Tibial nerve (tissue), 4 donors: ENCODE measurements around the gene KIF21B.

Experiments
- EP300 ChIP-seq, 2 donors: sonication (generic); formaldehyde crosslinking; IDR thresholded peaks; one replicate each; pipeline ENCODE4 v1.6.1; 2017; ENCODE audit warnings: antibody characterized with exemption in 2 of 2, mild to moderate bottlenecking in 1 of 2
- POLR2A ChIP-seq, 2 donors: fragments of 450-650 bp; IDR thresholded peaks; one replicate each; pipeline ENCODE4 v1.6.1; 2017; ENCODE audit warnings: antibody characterized with exemption in 2 of 2, mild to moderate bottlenecking in 2 of 2, moderate library complexity in 2 of 2
- TF ChIP-seq, protein P1 (sequence below), 5 experiments: fragments of 200-600 bp in 3 of 5; fragments of 450-650 bp in 2 of 5; sonication (generic) in 3 of 5; IDR thresholded peaks; one replicate each; pipeline ENCODE4 v1.5.1; 2016 to 2019; ENCODE audit warnings: antibody characterized with exemption in 5 of 5, mild to moderate bottlenecking in 3 of 5, moderate library complexity in 2 of 5

DNA sequence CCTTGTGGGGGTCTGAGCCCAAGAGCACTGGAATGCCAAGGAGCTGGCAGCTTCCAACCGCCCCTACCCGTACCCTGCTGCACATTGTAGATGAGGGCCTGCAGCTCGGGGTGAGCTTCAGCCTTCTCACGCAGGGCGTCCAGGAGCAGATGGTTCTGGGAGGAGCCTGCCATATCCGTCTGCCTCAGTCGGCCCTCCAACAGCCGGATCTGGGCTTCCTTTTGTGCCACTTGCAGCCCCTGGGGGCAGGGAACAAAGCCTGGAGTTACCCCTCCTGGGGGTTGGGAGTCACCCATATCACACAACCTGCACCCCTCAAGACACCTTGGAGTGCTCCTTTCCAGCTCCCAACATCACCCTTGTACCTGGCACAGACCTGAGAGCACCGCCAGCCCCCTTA is 34.8 kb downstream of the KIF21B start:
- TF ChIP-seq, protein P1, sequence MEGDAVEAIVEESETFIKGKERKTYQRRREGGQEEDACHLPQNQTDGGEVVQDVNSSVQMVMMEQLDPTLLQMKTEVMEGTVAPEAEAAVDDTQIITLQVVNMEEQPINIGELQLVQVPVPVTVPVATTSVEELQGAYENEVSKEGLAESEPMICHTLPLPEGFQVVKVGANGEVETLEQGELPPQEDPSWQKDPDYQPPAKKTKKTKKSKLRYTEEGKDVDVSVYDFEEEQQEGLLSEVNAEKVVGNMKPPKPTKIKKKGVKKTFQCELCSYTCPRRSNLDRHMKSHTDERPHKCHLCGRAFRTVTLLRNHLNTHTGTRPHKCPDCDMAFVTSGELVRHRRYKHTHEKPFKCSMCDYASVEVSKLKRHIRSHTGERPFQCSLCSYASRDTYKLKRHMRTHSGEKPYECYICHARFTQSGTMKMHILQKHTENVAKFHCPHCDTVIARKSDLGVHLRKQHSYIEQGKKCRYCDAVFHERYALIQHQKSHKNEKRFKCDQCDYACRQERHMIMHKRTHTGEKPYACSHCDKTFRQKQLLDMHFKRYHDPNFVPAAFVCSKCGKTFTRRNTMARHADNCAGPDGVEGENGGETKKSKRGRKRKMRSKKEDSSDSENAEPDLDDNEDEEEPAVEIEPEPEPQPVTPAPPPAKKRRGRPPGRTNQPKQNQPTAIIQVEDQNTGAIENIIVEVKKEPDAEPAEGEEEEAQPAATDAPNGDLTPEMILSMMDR (IDR thresholded peaks at IDR 0.05), result no peak
- TF ChIP-seq EP300 (IDR thresholded peaks at IDR 0.05), result no peak
- TF ChIP-seq POLR2A (IDR thresholded peaks at IDR 0.05), result no peak
